SK-N-SH (cell line): ENCODE measurements around the gene MBLAC1. TPM values are rescaled to one million over a fixed set of nuclear protein-coding genes. Genes with fewer than 3 reads are reported as not detected.

ENCODE experiments used
- CTCF ChIA-PET: fragments of 300-600, 350-600 bp; formaldehyde crosslinking; extraction: SDS; loops from one replicate; lab custom pipeline; 2021; lab: Yijun Ruan, JAX
- POLR2A ChIA-PET: fragments of 350-600 bp; sonication (Branson Sonifier 250); formaldehyde crosslinking; extraction: SDS; loops from one replicate; lab custom pipeline; 2020; ENCODE audit warnings: antibody characterized with exemption, inconsistent platforms; lab: Yijun Ruan, JAX
- DNase-seq: peaks from one replicate; pipeline ENCODE4 v3.0.0; 2012
- H2AFZ ChIP-seq: fragments of 200-600 bp; sonication (generic); 2 replicates; pipeline ENCODE4 v1.8.1; 2016; ENCODE audit warnings: antibody characterized with exemption, mild to moderate bottlenecking, low read depth
- H3F3A ChIP-seq: fragments of 200-600 bp; sonication (generic); replicated peaks from 2 replicates; pipeline ENCODE3; 2016; ENCODE audit warnings: antibody characterized with exemption, mild to moderate bottlenecking; ENCODE audit not compliant: insufficient read depth
- H3K27ac ChIP-seq, 2 experiments: fragments of 200-500 bp in 1 of 2; fragments of 200-600 bp in 1 of 2; sonication (Bioruptor generic) in 1 of 2; sonication (generic), shearing (Covaris generic) in 1 of 2; 2 replicates each; pipeline versions ENCODE4 v1.5.1 to v1.6.1; 2014 to 2016; ENCODE audit warnings: low read depth in 2 of 2, inconsistent platforms in 1 of 2, low read length in 1 of 2, mild to moderate bottlenecking in 1 of 2, mixed read lengths in 1 of 2
- H3K27me3 ChIP-seq: fragments of 200-600 bp; sonication (generic), shearing (Covaris generic); 2 replicates; pipeline ENCODE4 v1.6.1; 2016; ENCODE audit warnings: mixed run types; ENCODE audit not compliant: insufficient read depth
- H3K36me3 ChIP-seq, 2 experiments: fragments of 200-500 bp in 1 of 2; fragments of 200-600 bp in 1 of 2; sonication (Bioruptor generic) in 1 of 2; sonication (generic) in 1 of 2; replicated peaks in 1 of 2; 2 replicates each; pipeline versions ENCODE3 to v1.5.1; 2014 to 2016; ENCODE audit warnings: low read length in 1 of 2, mild to moderate bottlenecking in 1 of 2; ENCODE audit not compliant: insufficient read depth in 2 of 2, control insufficient read depth in 1 of 2
- H3K4me1 ChIP-seq, 2 experiments: fragments of 200-500 bp in 1 of 2; fragments of 200-600 bp in 1 of 2; sonication (Bioruptor generic) in 1 of 2; sonication (generic), shearing (Covaris generic) in 1 of 2; 2 replicates each; pipeline versions ENCODE4 v1.5.1 to v1.6.1; 2014 to 2016; ENCODE audit warnings: low read depth in 1 of 2, low read length in 1 of 2, mixed run types in 1 of 2; ENCODE audit not compliant: insufficient read depth in 2 of 2, control insufficient read depth in 1 of 2
- H3K4me2 ChIP-seq: fragments of 200-600 bp; sonication (generic), shearing (Covaris generic); 2 replicates; pipeline ENCODE4 v1.6.1; 2017; ENCODE audit warnings: mixed run types
- H3K4me3 ChIP-seq, 2 experiments: fragments of 200-500 bp in 1 of 2; fragments of 200-600 bp in 1 of 2; sonication (Bioruptor generic) in 1 of 2; sonication (generic), shearing (Covaris generic) in 1 of 2; 2 replicates each; pipeline versions ENCODE4 v1.5.1 to v1.8.1; 2014 to 2016; ENCODE audit warnings: low read depth in 2 of 2, inconsistent platforms in 1 of 2, low read length in 1 of 2, mild to moderate bottlenecking in 1 of 2, mixed read lengths in 1 of 2, moderate library complexity in 1 of 2
- H3K79me2 ChIP-seq: fragments of 200-600 bp; sonication (generic); 2 replicates; pipeline ENCODE4 v1.8.1; 2017; ENCODE audit warnings: mild to moderate bottlenecking; ENCODE audit not compliant: insufficient read depth
- H3K9ac ChIP-seq: fragments of 200-600 bp; sonication (generic); 2 replicates; pipeline ENCODE4 v1.6.1; 2017; ENCODE audit warnings: mixed run types
- H3K9me2 ChIP-seq: fragments of 200-600 bp; sonication (generic); 2 replicates; pipeline ENCODE4 v1.6.1; 2017; ENCODE audit warnings: mixed run types
- H3K9me3 ChIP-seq: fragments of 200-600 bp; sonication (generic); 2 replicates; pipeline ENCODE4 v1.6.1; 2017; ENCODE audit warnings: mixed run types, mild to moderate bottlenecking, moderate library complexity
- H4K20me1 ChIP-seq: fragments of 200-600 bp; sonication (generic); 2 replicates; pipeline ENCODE4 v1.6.1; 2017; ENCODE audit warnings: mild to moderate bottlenecking, mixed run types; ENCODE audit not compliant: insufficient read depth
- CHD2 ChIP-seq: fragments of 150-350 bp; IDR thresholded peaks from 2 replicates; pipeline ENCODE4 v1.6.1; 2018; ENCODE audit warnings: low read length; ENCODE audit not compliant: partially characterized antibody
- EZH2phosphoT487 ChIP-seq: fragments of 200-600 bp; sonication (generic); IDR thresholded peaks from 2 replicates; pipeline ENCODE4 v1.6.1; 2017; ENCODE audit warnings: low read depth, mixed run types, mild to moderate bottlenecking, antibody characterized with exemption, moderate library complexity, borderline replicate concordance
- FOSL2 ChIP-seq: IDR thresholded peaks from 2 replicates; pipeline ENCODE4 v1.4.0; 2012; ENCODE audit warnings: low read depth, mild to moderate bottlenecking, moderate library complexity, borderline replicate concordance
- FOXM1 ChIP-seq: IDR thresholded peaks from 2 replicates; pipeline ENCODE4 v1.4.0; 2012; ENCODE audit warnings: low read depth, mild to moderate bottlenecking
- GABPA ChIP-seq: IDR thresholded peaks from 2 replicates; pipeline ENCODE4 v1.4.0; 2012; ENCODE audit warnings: low read depth, mild to moderate bottlenecking
- GATA2 ChIP-seq: sonication (generic); formaldehyde crosslinking; IDR thresholded peaks from 2 replicates; pipeline ENCODE4 v1.5.0; 2020; ENCODE audit warnings: mild to moderate bottlenecking, missing genetic modification reagents
- IRF3 ChIP-seq: fragments of 150-350 bp; IDR thresholded peaks from 2 replicates; pipeline ENCODE4 v1.6.1; 2016; ENCODE audit warnings: mild to moderate bottlenecking, low read depth, low read length
- PBX3 ChIP-seq: IDR thresholded peaks from 2 replicates; pipeline ENCODE4; 2012
- POLR2AphosphoS5 ChIP-seq: IDR thresholded peaks from 2 replicates; pipeline ENCODE4 v1.6.1; 2012; ENCODE audit warnings: low read depth, low read length
- REST ChIP-seq: IDR thresholded peaks from 2 replicates; pipeline ENCODE4 v1.6.1; 2012; ENCODE audit warnings: mild to moderate bottlenecking, low read depth, low read length, moderate library complexity
- RFX5 ChIP-seq: IDR thresholded peaks from 2 replicates; pipeline ENCODE4 v1.6.1; 2012; ENCODE audit warnings: mild to moderate bottlenecking, improper control_type of control experiment, low read length
- RXRA ChIP-seq: IDR thresholded peaks from 2 replicates; pipeline ENCODE4 v1.4.0; 2012; ENCODE audit warnings: low read depth, mild to moderate bottlenecking, borderline replicate concordance
- TCF12 ChIP-seq: IDR thresholded peaks from 2 replicates; pipeline ENCODE4 v1.4.0; 2012
- TEAD4 ChIP-seq: IDR thresholded peaks from 2 replicates; pipeline ENCODE4 v1.4.0; 2012; ENCODE audit warnings: mild to moderate bottlenecking, borderline replicate concordance; ENCODE audit not compliant: insufficient read depth
- USF1 ChIP-seq: IDR thresholded peaks from 2 replicates; pipeline ENCODE4 v1.4.0; 2012; ENCODE audit warnings: low read depth, borderline replicate concordance
- USF2 ChIP-seq: fragments of 150-350 bp; IDR thresholded peaks from 2 replicates; pipeline ENCODE4 v1.6.1; 2017; ENCODE audit warnings: antibody characterized with exemption, low read length, low read depth, borderline replicate concordance
- ZBTB33 ChIP-seq: IDR thresholded peaks from 2 replicates; pipeline ENCODE4 v1.4.0; 2012; ENCODE audit warnings: low read depth, borderline replicate concordance
- WGBS: methylation state at CpG from one replicate; pipeline ENCODE4 v1.1.6; 2017; ENCODE audit warnings: low lambda C conversion rate; 5-methylcytosine and 5-hydroxymethylcytosine counted together
- polyA plus RNA-seq, 3 experiments: library from polyadenylated mRNA; depleted of rRNA; stranded (reverse); fragments of >200 nt; gene quantifications; 2 replicates each; pipeline ENCODE4 v1.2.3, GENCODE V29; 2012

MBLAC1 gene
- polyA plus RNA-seq, 1 of the 3 experiments (the other 2 are of a cell fraction) = 4.4 TPM

GRCh38 chr7:100163006-100163531 lies 36.3 kb downstream of the MBLAC1 start:
- Histone ChIP-seq H3K4me1 (peaks cover 0 to 12% of the 10 kb centered on the region in 2 experiments; a peak in 1 of 4 replicates), H3F3A (no peaks in the 10 kb centered on the region), H3K4me2 (no peak overlapping the region), H3K27me3 (no peaks in the 10 kb centered on the region), H3K9me3 (no peaks in the 10 kb centered on the region), H3K4me3 (no peak overlapping the region), H3K9ac (no peak overlapping the region), H3K27ac (no peak overlapping the region), H3K36me3 (no peaks in the 10 kb centered on the region), H4K20me1 (no peaks in the 10 kb centered on the region), H2AFZ (no peak overlapping the region), H3K79me2 (peaks cover 9% of the 10 kb centered on the region; the same call in 1 of the 2 replicates), H3K9me2 (no peaks in the 10 kb centered on the region)
- peak; percentile 23 for DNase-seq
- ChIA-PET POLR2A (no interaction called here), CTCF (interaction anchor here (1.3 to 1.5 kb wide), 2 partner anchors 15 to 30 kb away, joined by 5 read pairs; partner anchors contain the start of gene LAMTOR4)
- WGBS = 63% methylated on average over 5 of the region's 6 CpGs
- TF ChIP-seq CHD2 (no peak), RFX5 (no peak), IRF3 (no peak), USF2 (no peak), TEAD4 (no peak), PBX3 (no peak), USF1 (no peak), GABPA (no peak), FOSL2 (no peak), RXRA (no peak), GATA2 (no peak), TCF12 (no peak), REST (no peak), ZBTB33 (no peak), POLR2AphosphoS5 (no peak), FOXM1 (no peak), EZH2phosphoT487 (no peak)
